IPS DF 4.7 (cell line): Measurements from ENCODE around the gene MICOS13.
"Not testable (repeated sequence)": the region's sequence is repeated elsewhere in the genome, so short reads cannot be mapped to it uniquely, and the experiment has no call there.

Source experiments
- DNase-seq: peaks from one replicate; pipeline ENCODE4 v3.0.0-alpha.2; 2013; ENCODE audit warnings: low spot score; ENCODE audit errors: extremely low read depth

The MICOS13 gene

DNA sequence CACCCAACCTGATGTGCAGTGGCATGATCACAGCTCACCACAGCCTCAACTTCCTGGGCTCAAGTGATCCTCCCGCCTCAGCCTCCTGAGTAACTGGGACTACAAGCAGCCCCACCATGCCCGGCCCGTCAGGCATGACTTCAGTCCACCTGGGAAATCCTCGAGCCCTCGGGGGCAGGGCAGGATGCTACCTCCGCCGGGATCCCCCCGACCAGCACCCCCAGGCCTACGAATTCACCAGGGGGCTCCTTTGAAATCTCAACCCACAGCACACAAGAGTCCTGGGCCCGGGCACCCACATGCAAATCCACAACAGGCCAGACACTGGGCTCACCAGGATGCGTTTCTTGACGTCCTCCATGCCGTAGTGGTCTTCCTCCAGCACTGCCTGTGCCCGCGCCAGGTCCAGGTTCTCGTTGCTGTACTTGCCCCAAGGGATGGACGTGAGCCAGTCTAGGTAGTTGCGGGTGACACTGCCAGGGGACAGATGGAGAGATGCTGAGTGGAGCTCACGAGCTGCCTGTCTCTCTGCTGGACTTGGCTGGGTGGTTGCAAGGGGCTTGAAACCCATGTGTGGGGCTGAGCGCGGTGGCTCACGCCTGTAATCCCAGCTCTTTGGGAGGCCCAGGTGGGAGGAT lies 20.3 kb upstream of the MICOS13 start:
- no peak for DNase-seq

DNA sequence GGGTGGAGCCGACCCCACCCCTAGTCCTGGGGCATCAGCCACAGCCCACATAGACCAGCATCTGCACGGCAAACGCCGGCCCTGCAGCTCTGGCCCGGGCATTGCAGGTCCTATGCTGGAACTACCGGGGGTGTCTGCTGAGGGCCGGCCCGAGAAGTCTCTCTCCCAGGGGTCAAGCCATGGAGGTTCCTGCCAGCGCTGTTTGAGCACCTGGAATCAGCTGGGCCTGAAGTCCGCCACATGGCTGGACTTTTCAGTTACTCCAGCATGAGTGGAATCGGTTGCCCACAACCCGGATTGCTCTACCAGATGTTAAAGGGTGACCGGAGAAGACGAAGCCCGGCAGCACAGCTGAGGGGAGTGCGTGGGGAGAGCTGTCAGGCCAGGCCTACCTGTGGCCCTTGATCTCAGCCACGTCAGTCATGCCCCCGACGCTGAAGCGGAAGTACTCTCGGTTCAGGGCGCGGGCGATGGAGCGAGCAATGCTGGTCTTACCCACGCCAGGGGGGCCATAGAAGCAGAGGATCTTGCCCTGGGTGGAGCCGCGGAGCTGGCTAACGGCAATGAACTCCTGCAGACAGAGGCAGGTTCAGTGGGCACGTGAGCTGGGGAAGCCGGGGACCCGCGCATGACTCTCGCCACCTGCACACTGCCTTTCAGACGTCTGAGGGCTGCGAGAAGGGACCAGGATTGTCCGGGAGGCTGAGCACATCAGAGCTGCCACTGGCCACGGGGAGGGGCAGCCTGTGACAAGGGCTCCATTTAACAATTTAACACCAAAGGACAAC lies 18.5 kb upstream of the MICOS13 start:
- DNase-seq = no peak

DNA sequence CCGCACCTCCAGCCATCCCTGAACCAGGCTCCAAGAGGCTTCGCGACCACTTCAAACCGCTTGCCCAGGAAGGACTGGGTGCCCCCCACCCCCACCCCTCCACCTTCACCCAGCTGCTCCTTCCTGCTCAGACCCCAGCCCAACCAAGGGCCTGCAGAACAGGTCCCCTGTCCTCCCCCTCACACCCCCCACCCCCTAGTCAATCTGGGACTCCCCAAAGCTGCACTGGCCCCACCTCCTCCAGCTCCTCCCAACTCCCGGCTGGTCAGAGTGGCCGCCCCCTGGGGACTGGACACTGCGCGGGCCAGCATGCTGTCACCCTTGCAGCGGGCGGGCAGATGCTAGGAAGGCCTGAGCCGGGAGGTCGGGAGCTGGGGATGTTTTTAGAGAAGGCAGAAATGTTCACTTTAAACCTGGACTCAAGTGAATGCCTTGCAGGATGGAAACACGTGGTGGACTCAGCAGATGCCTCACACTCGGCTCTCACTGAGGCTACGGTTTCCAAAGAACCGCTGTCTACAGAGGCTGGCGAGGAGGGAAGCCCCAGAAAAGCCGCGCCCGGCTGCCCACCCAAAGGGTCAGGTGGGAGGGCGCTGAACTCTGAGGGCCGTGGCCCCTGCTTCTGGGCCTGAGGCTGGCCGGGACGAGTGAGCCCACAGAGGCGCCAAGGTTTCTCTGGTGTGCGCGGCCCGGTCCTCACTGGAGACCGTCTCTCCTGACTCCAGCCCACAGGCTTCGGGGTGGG lies 17.7 kb upstream of the MICOS13 start:
- no peak for DNase-seq

DNA sequence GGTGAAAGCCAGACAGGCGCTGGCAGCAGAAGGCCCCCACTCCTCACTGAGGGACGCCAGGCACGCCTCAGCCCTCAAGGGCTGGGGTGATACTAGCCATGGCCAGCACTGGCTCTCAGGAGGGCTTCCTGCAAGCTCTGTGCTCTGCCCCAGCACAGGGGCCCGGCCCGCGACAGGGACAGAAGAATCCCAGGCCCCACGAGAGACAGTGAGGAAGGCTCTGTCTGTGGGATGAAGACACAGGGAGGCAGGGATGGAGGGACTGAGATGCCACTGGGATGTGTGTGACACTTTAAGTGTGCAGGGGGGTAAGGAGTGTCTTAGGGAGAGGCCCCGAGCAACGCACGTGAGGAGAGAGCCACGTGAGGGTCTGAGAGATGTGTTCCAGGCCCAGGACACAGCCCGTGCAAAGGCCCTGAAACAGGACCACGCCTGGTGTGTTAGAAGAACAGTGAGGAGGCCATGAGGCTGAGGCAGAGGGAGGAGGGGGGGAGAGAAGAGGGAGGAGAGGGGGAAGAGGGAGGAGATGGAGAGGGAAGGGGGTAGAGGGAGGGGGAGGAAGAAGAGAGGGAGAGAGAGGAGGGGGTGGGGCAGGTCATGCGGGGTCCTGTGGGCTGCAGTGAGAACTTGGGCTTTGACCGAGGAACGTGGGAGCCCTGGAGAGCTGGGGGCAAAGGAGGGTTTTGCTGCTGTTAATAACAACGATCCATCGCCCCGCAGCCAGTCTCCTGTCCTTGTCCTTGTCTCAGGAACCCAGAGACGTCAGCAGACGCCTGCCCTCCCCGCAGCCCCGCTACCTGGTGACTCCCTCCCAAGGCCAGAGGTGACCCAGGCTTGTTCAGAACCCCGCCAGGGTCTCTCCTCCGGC lies 16.9 kb upstream of the MICOS13 start:
- DNase-seq = no peak

DNA sequence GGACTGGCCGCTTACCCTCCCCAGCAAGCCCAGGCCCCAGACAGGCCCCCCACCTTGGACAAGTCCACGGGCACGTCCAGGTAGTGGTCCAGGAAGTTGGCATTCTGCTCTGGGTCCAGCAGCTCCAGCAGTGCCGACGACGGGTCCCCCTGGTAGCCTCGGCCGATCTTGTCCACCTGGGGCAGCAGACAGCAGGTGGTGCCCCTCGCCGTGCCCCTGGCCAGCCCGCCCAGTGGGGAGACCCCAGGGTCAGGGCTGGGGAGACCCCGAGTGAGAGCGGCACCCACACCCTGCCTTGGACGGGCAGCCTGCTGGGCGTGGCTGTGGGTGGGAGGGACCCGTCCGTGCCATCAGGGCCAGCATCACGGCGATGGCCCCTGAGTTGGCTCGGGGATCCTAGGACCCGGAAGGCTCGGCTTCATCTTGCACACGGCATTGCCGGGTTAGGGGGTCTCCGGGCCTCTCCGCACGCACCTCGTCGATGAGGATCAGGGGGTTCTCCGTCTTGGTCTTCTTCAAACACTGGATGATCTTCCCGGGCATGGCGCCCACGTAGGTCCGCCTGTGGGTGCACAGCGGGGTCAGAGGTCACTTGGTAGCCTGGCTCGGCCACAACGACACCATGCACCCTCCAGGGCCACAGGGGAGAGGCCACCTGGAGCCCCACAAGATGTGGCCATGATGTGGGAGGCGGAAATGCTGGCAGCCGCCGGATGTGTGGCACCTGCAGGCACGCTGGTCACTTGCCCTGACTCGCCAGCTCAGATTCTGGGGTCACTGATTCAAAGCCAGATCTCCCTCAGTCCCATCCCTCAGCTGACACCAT lies 16.1 kb upstream of the MICOS13 start:
- no peak for DNase-seq

DNA sequence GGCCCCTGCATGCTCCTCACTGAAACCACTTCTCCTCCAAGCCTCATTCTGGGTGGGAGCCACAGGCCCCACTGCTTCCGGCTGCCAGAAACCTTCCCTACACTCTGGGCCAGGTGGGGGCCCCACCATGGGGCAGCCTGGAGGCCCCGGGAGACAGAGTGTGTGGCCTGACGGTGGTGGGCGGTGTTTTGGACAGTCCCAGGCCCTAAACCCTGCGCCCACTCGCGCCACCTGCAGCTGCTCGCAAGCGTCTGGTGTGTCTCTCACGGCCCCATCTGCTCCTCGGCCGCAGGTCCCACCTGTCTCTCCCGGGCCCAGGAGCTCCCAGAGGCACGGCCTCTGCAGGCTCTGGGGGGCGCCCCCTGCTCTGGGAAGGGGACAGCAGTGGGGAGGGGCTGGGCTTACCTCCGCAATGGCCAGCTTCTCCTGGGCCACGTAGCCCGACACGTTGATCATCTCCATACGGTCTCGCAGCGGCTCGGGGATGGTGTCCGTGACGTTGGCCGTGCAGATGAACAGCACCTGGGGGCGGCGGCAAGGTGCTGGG lies 15.4 kb upstream of the MICOS13 start:
- DNase-seq = no peak

DNA sequence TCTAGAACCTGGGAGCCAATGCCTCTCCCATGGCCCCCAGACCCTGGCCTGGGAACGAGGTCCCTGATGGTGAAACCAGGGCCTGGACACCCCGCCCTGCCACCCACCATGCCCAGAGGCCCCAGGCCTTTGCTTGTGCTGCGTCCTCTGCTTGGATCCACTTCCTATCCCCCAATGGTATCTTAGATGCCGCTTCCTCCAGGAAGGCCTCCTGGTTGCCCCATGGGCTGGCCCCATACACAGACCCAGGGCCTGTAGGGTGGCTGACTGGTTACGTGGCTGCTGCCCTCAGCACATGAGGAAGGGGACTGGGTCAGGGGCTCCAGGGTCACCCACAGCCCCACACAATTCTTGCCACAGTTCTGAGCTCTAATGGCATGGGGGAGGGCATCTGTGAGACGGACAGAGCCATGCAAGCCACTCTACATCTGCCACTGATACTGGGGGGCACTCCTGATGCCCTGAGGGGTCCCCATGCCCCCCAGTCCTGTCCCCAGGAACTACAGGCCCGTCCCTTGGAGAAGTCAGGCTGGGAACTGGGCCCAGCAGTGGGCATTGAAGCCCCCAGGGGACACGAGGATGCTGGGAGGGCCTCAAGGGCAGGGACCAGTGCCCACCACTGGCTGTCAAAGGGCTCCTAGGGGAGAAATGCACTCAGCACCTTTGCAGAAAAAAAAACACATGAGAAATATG lies 14.8 kb upstream of the MICOS13 start:
- no peak for DNase-seq

DNA sequence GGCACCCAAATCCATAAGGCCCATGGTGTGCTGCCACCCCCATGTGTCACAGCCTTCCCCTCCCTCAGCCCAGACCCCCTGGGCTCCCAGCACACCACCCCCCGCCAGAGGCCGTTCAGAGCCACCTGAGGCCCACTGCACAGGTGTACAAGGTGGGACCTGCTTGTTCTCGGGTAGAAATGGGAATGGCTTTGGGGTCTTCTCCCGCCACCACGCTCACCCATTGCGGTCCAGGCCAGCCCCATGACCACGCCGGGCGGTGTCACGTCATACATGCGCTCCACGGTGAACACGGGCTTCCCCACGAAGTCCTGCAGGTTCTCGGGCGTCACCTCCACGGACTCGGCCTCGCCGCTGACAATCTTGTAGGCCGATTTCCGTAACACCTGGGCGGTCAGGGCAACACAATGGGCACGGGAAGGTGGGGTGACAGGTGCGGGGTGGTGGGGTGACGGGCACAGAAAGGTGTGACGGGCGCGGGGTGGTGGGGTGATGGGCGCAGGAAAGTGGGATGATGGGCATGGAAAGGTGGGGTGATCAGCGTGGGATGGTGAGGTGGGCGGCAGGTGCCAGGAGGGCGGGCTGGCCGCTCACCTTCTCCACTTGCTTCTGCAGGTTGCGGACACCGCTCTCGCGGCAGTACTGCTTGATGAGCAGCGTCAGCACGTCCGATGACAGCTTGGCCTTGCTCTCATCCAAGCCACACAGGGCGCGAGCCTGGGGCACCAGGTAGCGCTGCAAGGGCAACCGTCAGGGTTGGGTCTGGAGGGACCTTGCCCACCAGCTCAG lies 14.0 kb upstream of the MICOS13 start:
- DNase-seq = no peak

DNA sequence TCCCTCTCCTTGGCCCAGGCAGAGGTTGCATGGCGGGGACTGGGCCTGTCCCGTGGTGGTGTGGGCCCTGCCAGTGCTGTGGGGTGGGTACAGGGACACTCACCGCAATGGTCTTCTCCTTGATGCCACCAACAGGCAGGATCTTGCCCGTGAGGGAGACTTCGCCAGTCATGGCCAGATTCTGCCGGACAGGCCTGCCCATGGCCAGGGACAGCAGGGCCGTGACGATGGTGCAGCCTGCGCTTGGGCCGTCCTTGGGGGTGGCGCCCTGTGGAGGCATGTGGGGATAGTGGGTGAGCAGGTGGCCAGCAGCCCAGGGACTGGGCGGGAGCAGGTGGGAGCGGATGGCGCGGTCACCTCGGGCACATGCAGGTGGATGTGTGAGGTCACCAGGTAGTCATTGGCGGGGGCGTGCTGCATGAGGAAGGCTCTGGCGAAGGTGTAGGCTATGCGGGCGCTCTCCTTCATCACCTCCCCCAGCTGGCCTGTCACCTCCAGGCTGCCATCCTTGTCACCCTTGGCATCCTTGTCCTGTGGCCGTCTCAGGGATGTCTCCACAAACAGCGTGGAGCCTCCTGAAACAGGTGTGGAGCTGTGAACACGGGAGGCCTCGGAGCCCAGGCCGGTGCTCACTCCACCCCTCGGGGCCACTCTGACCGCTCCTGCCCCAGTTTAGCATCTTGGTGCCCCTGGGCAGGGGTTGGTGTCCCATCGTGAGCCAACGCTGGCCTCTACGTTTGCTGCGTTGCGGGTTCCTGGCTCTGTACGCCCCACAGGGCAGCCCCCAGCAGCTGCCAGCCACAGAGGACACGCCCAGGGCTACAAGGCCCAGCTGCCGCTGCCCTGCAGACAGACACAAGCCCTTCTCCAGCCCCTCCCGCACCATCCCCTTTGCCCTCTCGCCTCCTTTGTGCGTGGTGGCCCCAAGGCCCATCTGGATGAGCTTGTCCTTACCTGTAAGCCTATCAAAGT lies 13.2 kb upstream of the MICOS13 start:
- DNase-seq = no peak

DNA sequence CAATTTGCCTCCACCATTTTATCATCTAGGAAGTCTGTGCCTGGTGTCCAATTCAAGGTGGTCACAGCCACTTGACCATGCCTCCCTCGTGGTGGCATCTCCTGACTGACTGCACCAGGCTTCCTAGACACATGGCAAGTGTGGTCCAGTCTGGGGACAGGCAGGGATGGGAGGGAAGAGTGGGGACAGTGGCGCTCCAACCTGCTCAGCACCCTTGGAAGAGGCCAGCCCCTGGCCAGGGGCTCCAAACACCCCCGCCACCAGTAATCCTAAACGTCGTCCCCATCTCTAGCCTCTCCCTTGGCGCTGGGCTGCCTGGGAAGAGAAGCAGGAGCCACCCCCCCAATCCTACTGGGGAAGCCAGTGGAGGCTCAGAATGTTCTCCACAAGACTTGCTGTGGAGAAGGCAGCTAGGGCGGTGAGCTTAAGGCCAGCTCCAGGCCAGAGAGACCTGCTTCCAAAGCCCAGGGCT lies 12.4 kb upstream of the MICOS13 start:
- DNase-seq = no peak

DNA sequence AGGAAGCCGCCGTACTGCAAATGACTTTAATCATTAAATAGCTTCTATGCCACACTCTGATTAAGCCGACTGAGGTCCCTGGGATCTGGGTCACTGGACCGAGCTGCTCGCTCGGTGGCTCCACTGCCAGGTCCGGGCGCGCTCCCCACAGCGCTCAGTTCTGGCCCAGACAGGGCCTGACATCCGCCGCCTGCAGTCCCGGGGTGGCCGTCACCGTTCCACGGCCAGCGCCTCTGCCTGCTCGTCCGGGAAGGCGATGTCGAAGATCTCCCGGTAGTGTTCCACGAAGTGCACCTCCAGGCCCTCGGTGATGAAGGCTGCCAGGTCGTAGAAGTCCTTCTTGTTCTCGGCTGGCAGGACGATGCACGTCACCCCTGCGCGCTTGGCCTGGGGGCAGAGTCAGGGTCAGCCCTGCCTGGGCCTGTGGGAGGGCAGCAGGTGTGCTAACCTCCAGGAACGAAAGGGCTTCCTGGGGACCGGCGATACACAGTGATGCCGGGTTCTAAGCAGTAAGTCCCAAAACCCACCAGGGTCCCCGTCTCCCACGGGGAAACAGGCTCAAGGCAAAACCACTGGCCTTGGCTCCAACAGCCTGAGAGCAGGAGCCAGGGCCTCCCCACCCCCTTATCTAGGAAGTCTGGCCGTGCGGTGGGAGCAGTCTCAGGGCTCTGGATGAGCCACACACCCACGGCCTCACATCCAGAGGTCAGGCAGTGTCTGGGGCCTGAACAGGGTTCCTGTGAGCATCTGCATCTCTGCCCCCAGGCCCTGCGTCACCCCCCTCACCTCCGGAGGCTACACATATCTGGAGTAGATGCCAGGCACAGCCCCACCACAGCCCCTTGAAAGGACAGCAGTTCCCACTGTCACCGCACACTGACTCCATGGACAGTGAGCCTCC lies 11.8 kb upstream of the MICOS13 start:
- no peak for DNase-seq

DNA sequence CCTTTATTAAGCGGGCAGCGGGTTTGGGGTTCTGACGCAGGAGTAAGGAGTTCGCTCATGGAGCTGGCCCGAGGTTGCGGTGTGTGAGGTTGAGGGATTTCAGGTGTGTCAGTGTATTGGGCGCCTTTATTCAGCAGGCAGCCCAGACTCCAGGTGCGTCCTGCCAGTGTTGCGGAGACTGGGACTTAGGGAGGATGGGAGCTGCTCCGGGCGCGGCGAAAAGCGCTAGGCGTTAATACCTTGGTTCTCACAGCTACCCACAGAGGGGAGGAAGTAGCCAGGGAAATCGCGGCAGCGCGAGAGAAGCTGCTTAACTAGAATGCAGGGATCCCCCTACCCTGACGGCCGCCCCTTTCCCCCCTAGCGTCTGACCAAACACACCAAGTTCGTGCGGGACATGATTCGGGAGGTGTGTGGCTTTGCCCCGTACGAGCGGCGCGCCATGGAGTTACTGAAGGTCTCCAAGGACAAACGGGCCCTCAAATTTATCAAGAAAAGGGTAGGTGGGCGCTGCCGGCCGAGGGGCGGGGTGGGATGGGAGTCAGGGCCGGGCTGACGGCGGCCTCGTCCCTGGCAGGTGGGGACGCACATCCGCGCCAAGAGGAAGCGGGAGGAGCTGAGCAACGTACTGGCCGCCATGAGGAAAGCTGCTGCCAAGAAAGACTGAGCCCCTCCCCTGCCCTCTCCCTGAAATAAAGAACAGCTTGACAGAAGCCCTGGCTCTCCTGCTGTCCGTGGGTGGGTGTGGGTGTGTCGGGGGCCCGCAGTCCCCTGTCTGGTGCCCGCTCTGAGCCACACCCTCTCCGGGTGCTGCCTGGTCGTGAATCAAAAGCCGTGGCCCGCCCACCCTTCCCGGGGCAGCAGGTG lies 10.9 kb upstream of the MICOS13 start:
- DNase-seq = no peak

DNA sequence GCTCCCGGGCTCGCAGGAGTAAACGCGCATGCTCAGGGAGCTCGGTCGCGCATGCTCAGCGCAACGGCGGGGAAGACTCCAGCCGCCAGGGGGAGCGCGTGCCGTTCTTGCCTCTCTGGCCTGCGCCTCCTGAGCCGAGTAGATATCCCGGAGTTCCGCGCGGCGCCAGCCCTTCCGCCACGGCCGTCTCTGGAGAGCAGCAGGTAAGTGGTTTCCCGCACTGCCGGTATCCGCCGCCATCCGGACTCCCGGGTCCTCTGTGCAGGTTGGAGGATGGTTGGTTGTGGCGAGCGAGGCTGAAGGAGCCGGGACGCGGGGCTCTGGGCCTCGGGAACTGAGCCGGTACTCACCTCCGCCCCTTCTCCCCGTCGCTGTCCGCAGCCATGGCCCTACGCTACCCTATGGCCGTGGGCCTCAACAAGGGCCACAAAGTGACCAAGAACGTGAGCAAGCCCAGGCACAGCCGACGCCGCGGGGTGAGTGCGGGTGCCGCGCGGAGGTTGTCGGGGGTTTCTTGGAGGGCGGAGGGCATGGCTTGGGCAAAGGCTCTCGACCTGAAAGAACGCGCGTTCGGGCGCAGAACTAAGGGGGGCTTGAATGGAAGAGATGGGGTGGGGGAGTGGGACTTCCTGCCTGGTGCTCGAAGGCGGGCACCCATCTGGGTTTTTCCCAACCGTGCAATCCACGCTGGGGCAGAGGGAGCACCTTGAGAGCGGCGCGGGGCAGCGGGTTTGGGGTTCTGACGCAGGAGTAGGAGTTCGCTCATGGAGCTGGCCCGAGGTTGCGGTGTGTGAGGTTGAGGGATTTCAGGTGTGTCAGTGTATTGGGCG lies 10.0 kb upstream of the MICOS13 start, which contains the start of gene RPL36:
TSS of gene RPL36 (plus strand) at position 171 of the 830 bp plus-strand sequence. CDS start at position 384, 213 bp downstream.
- peak; percentile 71 for DNase-seq

DNA sequence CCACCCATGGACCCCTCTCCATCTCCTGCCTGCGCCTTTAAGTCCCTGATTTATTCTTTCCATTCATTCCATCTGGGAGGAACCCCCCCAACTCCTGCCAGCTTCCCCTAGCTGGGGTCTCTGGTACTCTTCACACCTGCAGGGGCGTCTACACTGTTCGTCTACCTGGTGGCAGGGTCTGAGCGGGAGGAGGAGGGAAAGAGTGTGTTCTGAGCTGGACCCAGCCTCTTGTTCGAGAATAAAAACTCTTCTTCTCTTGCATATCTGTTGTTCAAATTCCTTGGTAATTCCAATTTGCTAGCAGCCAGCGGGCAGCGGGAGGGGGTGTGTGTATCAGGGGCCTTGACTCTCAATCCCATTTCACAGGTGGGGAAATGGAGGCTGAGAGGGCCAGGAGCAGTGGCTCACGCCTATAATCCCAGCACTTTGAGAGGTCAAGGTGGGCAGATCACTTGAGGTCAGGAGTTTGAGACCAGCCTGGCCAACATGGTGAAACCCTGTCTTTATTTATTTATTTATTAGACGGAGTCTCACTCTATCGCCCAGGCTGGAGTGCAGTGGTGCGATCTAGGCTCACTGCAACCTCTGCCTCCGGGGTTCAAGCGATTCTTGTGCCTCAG lies 8.1 kb upstream of the MICOS13 start:
- not testable (repeated sequence) for DNase-seq
